ENCODE results near the gene CLINT1.

The CLINT1 gene

DNA sequence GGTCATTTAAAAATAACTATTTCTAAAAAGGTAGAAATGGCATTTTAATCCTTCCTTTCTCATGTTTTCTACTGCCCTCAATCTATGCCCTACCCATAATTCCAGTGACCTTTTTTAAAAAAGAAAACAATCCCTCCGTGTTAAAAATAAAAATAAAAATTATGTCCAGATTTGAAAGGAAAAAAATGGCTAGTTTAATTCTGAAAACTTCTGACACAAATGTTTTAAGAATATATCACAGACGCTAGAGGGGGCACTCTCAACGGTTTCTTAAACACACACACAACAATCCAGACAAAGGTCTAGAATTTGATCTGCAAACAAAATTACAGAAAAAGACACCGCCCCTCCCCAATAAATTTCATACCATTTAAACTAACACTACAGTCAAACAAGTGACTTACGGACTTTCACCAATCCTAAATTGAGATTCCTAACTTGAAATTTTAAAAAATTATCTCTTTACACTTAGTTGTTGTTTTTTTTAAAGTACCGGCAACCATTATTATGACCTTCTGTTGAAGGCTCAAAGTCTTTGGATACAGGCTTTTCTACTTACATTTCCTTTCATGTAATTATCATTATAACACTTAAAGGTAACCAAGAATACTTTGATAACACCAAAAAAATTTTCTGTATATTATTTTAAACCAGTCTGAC, 38.2 kb downstream of the CLINT1 start:
- DNase-seq (ENCODE audit: low read depth): peak; percentile 46

DNA sequence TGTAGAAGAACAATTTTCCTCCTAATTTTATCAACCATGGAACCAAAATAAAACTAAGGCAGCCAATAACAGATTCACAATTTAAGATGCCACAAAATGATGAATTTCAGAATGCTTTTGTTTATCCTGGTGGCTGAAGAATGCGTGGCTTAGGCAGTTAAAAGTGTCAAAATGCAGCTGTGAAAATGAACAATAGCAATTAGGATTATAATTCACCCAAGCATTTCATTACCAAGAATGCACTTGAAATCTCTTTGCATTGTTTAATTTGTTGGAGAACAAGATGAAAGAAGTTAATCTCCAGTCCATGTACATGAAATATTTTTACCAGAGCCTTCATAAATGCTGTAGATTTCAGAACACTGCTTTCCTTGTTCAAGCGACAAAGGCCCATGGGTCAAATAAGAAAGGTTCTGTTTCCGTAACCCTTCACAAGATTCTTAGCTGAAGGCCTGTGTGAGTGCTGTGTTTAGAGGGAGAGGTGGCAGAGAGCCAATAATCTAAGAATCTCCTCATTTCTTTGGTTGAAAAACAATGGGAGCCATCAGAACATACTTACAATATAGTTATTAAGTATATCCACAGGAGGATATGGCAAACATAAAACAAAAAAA, 39.3 kb downstream of the CLINT1 start:
- DNase-seq (ENCODE audit: low read depth): no peak

DNA sequence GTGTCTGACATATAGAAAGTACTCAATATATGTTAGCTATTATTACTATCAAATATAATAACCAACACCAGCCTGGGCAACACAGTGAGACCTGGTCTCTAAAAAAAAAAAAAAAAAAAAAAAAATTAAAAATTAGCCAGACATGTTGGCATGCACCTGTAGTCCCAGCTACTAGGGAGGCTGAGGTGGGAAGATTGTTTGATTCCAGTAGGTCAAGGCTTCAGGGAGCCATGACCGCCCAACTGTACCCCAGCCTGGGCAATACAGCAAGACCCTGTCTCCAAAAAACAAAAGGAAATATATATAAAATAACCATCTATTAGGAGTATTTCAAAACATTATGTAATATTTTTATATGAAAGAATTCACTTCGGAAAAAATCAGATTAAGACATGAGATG, 40.6 kb downstream of the CLINT1 start:
- DNase-seq (ENCODE audit: low read depth): no peak

DNA sequence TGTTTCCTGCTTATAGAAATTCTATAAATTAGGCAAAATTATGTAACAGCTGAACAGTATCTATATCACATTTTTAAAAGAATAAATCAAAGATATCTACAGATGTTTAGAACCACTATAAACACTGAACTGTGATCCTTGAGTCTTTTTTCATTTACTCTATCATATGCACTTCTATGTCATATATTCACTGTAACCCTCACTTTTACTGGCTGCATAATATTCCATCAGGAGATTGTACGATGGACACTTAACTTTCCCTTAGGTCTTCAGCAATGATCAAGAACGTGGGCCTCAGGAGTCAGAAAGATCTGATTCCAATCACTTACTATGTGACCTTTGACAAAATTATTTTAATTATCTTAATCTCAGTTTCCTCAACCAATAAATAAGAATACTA, 41.0 kb downstream of the CLINT1 start:
- DNase-seq (ENCODE audit: low read depth): no peak

DNA sequence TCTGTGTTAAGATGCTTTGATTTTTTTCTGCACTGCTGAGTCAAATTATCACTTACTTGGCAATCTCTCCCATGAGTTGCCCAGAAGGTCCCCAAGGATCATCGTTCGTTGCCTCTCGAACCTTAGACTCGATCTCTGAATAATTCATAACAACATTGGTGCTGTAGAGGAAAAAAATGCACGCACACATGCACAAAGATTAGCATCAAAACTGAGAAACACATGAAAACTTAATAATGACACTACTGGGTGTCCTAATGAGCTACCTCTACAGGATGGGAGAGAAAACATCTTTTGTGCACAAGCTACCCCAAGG, 41.6 kb downstream of the CLINT1 start:
- DNase-seq (ENCODE audit: low read depth): peak; percentile 19

DNA sequence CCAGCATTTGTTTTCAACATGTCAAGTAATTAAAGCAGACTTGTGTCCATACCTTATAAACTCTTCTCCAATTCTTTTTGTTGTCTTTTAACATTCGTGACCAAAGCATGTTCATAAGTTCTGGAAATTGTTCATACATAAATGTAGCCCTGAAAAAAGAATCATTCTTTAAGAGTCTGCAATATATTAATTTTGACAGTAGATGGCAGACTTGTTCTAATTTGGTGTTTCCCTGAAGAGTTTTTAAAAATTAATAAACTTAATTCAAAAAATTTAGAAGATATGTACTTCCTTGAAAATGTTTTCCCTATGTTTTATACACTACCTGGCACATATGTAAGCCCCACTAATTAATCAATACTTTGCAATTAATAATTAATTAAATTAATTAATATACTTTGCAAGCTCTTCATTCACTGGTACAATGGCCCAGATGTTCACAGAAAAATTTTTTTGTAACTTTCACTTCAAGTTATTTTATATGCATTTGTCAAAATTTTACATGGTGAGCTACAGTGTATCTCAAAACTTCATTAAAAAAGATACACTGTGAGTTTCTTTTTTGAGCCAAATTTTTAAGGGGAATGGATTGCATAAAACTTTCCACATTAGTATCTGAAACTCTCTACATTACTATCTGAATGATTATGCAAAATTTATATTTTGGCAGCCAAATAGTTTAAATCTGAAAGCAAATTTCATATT, 42.1 kb downstream of the CLINT1 start:
- no peak for DNase-seq (ENCODE audit: low read depth)

DNA sequence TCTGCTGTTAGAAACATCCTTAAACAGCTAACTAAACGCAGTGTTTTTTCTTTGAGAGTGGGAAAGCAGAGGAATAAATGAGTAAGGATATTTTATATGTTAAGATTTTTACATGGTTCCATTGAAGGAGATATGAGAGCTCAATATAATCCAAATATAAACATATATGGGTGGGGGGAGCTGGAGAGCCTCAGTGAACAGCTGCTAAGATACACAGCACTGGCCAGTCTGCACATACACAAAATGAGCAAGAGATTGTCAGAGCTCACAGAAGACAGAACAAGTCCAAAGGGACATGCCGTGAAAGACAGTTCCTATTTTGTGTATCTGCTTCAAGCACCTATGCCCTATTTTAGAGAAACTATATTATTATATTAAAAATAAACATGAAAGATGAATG, 46.9 kb downstream of the CLINT1 start:
- DNase-seq (ENCODE audit: low read depth): no peak

DNA sequence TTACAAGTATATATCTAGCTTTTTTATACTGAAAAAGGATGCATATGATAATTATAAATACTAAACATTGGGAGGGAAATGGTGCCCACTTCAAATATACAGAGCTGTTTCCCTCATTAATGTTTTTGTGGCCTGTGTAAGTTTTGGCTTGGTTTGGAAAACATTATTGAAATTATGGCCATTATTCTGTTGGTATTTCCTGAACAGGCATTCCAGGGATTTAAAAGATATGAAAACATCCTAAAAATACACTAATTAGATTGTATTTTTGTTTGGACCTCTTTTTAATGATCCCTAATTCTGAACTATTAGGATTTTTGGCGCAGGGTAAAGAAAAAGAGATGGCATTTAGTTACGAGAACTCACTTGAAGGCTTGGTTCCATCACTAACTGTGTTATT, 50.9 kb downstream of the CLINT1 start:
- no peak for DNase-seq (ENCODE audit: low read depth)

DNA sequence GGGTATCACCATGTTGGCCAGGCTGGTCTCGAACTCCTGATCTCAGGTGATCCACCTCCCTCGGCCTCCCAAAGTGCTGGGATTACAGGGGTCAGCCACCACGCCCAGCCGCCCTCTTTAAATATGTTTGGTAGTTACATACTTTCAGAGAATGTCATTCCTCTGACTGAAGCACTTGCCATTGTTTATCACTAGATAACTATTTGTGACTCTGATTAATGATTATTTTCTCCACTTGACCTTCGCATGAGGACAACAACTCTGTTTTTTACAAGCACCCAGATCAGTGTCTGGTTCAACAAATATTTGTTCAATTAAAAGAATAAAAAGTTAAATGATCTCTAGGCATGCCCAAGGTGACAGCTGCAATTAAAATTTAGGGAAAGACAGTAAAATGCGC, 56.2 kb downstream of the CLINT1 start:
- DNase-seq (ENCODE audit: low read depth): no peak

DNA sequence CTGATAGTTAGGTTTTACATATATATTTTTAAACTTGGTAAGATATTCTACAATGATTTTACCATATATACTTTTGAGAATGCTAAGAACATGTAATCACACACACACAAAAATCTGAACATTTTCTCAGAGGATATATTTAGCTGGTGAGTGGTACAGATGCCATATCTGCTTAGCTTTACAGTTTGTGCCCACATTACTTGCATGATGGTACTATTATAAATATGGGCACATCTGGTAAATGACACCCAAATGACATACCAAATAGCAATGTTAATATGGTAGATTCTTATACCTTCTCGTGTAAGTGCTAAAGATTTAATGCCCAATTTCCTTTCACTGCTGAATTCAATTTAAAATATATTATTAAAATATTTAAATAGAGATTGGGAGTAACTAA, 58.8 kb downstream of the CLINT1 start:
- DNase-seq (ENCODE audit: low read depth): no peak

DNA sequence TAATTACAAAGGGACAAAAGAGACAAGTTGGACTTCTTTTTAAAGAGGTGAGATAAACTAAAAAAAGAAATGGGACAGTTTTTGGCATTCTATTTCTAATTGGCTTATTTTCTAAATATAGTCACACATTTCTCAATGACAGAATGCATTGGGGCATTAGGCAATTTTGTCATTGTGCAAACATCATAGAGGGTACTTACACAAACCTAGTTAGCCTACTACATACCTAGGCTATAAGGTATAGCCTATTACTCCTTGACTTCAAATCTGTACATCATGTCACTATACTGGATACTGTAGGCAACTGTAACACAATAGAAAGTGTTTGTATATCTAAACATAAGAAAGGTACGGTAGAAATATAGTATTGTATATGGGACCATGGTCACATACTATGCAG, 59.4 kb downstream of the CLINT1 start:
- no peak for DNase-seq (ENCODE audit: low read depth)

DNA sequence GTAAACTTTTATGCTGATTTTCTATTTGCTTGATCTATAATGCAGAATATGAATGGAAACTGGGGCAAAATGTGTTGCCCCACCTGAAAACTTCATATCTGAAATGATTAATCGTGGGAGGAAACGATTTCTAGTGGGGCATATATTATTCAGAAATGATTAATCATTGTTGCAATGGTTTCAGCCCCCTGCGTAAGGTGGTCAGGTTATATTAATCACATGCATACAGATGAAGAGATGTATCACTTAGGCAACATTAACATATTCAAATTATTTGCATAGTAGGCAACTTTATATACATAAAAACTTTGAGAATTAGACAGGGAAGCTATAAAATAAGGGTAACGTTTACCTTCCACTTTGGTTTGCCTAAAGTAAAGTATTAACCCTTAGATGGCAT, 65.6 kb downstream of the CLINT1 start:
- DNase-seq (ENCODE audit: low read depth): no peak

DNA sequence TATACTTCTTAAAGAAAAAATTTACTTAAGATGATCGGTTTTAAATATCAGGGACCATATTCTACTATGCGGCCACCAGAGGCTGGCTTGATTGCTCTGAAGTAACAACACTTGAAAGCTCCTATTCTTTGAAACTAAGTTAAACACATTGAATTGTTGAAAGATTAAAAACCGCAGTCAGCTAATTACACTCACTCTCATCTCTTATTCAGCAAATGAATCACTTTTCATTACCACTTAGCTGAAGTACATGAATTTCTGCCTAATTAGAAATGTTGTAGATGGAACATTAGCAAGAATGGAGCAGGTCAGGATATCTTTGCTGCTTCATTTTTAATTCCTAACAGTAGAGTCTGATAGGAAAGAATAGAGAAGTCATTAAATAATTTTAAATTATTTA, 73.1 kb downstream of the CLINT1 start:
- no peak for DNase-seq (ENCODE audit: low read depth)

DNA sequence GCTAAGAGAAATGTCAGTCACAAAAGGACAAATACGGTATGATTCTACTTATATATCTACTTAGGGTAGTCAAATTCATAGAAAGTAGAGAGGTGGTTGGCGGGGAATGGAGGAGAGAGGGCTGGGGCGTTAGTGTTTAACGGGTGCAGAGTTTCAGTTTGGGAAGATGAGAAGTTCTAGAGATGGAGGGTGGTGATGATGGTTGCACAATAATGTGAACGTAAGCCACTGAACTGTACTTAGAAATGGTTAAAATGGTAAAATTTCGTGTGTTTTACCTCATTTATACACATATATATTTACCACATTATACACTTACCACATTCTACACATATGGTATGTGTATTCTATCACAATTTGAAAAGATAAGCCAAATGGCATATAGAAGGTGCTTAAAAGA, 79.7 kb downstream of the CLINT1 start:
- DNase-seq (ENCODE audit: low read depth): no peak

DNA sequence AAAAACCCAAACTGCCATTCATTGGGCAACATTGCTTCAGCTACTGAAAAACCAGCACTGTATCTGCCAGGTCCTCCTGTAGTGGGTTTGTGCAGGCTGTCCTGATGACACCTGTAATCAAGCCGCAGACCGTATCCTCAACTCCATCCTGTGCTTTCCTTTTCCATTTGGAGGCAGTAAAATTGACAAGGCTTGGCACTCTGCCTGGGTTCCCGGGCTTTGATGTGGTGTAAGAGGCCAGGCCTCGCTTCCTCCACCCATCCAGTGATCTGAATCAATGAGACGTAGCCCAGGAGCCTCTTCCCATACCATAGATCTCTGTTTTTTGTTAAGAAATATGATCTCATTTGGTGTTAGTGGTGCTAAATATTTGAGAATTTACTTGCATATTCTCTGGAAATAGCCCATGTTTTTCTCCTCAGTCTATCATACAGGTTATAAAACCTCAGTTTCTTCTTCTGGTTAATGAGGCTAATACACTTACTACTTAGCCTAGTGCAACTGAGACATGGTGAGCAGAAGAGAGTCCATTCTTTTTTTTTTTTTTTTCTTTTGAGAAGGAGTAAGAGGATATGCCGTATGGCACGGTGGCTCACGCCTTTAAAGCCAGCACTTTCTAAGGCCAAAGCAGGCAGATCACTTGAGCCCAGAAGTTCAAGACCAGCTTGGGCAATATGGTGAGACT, 80.7 kb downstream of the CLINT1 start:
- DNase-seq (ENCODE audit: low read depth): no peak

DNA sequence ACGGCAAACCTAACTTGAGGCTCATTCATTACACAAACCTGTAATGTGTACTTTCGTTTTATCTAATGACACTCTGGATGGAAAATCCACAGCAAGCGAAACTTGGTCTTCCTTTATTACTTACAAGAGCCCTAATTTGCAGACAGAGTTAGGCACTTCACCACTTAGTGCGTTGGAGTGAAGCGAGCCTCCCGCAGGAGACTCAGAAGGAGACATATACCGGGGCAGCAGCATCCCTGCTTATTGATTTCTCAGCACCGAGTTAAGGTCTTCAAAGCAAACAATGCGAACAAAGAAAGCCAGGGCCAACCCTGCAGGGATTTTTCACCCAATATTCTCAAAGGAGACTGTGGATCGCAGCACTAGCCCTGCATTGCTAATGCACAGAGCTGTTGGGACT, 86.8 kb downstream of the CLINT1 start:
- no peak for DNase-seq (ENCODE audit: low read depth)

DNA sequence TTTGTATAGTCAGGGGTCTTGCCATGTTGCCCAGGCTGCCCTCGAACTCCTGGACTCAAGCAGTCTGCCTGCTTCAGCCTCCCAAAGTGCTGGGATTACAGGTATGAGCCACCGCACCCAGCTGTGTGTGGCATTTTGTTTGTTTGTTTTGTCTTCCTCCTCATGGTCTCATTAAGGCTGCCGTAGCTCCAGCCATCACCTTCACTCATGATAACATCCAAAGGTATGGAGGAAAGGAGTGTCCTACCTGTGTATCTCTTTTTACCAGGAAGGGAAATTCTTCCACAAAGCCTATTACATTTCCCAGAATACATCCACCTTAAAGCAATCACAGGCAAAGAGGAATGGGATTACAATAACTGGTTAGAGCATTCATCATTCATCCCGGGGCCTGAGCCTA, 88.3 kb downstream of the CLINT1 start:
- no peak for DNase-seq (ENCODE audit: low read depth)

DNA sequence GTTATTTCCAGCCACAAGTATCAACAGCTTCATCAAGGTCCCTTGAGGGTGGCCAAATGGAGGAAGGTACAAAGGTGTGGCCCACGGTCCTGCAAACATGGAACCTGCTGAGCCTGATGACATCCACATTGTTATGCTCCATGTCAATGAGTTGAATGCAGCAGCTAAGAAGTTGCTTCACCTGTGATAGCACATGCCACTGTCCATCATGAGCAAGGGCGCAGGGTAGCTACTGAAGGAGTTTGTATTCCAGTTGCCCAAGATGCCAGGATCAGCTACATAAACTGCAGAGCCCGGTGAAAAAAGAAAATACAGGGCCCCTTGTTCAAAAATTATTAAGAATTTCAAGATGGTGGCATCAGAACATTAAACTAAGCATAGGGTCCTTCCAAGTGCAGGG, 91.3 kb downstream of the CLINT1 start:
- DNase-seq (ENCODE audit: low read depth): no peak

DNA sequence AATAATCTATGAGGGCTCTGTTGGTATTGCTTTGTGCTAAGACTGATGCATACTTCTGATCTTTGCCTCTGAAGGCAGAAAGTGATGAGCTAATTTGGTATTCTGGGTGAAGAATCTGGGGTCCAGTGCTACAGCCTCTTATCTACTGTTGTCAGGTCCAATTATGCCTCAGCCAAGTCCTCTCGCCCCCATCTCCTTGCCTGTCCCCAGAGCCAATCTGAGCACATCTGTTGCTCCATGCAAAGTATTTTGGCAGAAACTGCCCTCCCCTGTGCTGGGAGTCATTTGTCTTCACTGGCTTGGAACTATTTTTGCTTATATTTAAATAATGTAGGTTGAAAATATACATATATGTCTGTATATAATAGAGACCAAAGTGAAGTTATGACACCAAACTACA, 92.0 kb downstream of the CLINT1 start:
- no peak for DNase-seq (ENCODE audit: low read depth)

DNA sequence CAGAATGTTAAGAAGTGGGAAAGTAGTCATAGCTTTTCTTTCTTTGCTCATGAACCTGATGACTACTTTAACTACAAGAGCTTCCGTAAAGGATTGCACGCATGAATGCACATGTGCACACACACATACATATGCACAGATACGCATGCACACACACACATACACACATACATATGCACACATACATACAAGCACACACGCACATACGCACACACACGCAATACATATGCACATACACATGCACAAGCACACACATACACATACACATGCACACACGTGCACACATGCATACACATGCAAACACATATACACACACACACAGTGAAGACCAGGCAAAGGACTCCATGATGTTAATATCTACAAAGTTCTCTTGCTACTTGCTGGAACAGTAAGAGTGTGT, 92.5 kb downstream of the CLINT1 start:
- DNase-seq (ENCODE audit: low read depth): no peak

DNA sequence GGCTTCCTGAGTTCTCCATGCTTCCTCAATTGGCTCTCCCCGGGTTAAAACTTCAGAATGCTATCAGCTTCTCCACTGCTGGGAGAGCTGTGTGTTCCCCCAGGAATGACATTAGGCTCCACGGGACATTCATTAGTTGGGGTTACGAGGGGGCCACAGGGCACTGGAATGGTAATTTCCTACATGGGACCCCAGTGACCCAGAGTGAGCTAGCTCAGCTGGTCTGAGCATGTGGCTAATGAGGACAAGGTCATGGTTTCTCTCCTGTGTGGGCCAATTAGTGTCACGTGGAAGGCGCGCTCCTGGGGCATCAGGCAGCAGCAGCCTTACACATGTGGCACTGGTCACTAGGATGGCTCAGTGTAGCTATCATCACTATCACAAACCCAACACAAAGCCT, 94.4 kb downstream of the CLINT1 start:
- DNase-seq (ENCODE audit: low read depth): no peak

DNA sequence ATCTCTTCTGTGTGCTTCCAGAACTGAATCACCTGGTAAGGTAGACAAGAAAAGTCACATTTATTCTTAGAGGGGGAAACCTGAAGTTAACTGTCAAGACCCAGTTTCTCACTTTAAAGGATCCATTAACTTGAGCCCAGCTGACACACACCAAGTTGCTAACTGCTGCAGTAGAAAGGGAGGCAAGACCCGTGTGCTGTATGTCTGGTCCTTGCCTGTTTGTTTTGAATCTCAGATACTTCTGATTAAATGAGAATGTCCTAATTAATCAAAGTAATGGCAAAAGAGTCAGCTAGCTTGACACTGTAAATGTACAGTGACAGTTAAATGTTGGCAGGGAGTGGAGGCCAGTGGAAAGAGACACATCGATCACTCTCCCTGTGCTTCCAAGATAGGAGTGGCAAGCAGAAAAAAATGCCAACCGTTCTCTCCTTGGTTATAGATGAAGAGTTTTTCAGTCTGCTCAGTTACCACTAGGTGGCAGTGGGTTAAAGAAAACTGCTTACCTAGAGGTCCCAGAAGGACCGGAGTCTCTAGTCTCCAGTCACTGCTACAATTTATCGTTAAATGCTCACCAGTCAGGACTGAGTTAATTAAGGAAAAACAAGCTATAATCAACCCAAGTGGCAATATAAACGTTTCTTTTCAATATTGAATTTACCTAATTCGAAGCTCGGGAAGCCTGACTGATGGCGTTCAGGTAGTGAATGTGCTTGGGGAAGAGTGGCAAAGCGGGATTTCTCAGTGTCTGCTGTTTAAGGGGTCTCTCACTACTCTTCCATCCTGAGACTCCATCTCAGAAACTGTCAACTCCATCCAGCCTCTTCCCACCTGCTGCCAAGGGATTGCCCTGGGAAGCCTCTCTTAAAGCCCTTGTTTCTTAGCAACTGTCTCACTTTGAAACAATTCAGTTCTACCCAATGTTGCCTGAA, 97.0 kb downstream of the CLINT1 start:
- DNase-seq (ENCODE audit: low read depth): peak; percentile 53

Measured in stromal cell of bone marrow (primary cell).